ENCODE results near the gene MED12L. TPM values are rescaled to one million over a fixed set of nuclear protein-coding genes. Genes with fewer than 3 reads are reported as not detected.
A peak's percentile ranks its signal among the peaks of the same experiment; 100 is the strongest.

MED12L gene
- total and polyA plus RNA-seq, 9 of the 15 experiments (the other 6 are each of a cell fraction or from before 2014, with no cell fraction given), result not detected

GRCh38 chr3:151415289-151415688, 329.8 kb downstream of the MED12L start (continued):
- TF ChIP-seq MLX (CRISPR knock-in tag; conservative IDR thresholded peaks at IDR 0.05) (no peak), MXI1 (IDR thresholded peaks at IDR 0.05; ENCODE audit: low read depth, low read length) (no peak), SOX6 (IDR thresholded peaks at IDR 0.05) (no peak)

GRCh38 chr3:151419806-151420205, 334.3 kb downstream of the MED12L start:
- no peaks in the 10 kb centered on the region for H3K9me3 ChIP-seq (replicated peaks; ENCODE audit: control insufficient read depth, insufficient read depth, low read depth, low read length)
- no peaks in the 10 kb centered on the region for H3K79me2 ChIP-seq (ENCODE audit: control insufficient read depth, insufficient read depth, low read length)
- CTCF ChIA-PET (ENCODE audit: low intra/inter-chr PET ratio), result no interaction called here
- no peaks in the 10 kb centered on the region; a peak in 1 of 5 replicates for H3K27me3 ChIP-seq (ENCODE audit: control insufficient read depth in 2 of 2, insufficient read depth in 2 of 2, low read length in 2 of 2)
- no peak overlapping the region for H3K4me3 ChIP-seq
- H2AFZ ChIP-seq (ENCODE audit: low read depth, low read length), result peak overlapping the region; percentile 53; the same call in 1 of the 2 replicates
- no peaks in the 10 kb centered on the region for H3K9me1 ChIP-seq (ENCODE audit: control insufficient read depth, insufficient read depth, low read length)
- intact Hi-C loops (cut with micrococcal nuclease) (no loop called here), in situ Hi-C loops (cut with MboI) (no loop called here)
- no peak overlapping the region for H3K27ac ChIP-seq (ENCODE audit: extremely low read depth, low read depth, low read length)
- TF ChIP-seq ARID2 (IDR thresholded peaks at IDR 0.05) (no peak), RAD51 (IDR thresholded peaks at IDR 0.05; ENCODE audit: borderline replicate concordance, low read depth) (0 out of 2 replicates have a peak, but pooled peaks have one; percentile 22), TFE3 (CRISPR knock-in tag; IDR thresholded peaks at IDR 0.05) (peak; percentile 59), USF2 (CRISPR knock-in tag; IDR thresholded peaks at IDR 0.05) (peak; percentile 35; the same call in 1 of the 2 replicates)
- POLR2A ChIA-PET, result no interaction called here
- 4% methylated on average over 6 of the region's 6 CpGs for WGBS (ENCODE audit: insufficient coverage, low coverage, missing lambda C conversion rate)
- H3K4me2 ChIP-seq (ENCODE audit: insufficient read depth, low read length), result no peak overlapping the region
- H3K4me1 ChIP-seq (replicated peaks in 1 of 2; ENCODE audit: control insufficient read depth in 2 of 2, insufficient read depth in 2 of 2, low read length in 2 of 2), result no peaks in the 10 kb centered on the region
- DNase-seq (ENCODE audit: extremely low read depth in 1 of 4, low spot score in 3 of 4) (no peak), FAIRE-seq (no peak), ATAC-seq (no peak)
- no peaks in the 10 kb centered on the region for H3K36me3 ChIP-seq (ENCODE audit: control insufficient read depth, insufficient read depth, low read length)
- H3K9ac ChIP-seq (ENCODE audit: insufficient read depth in 1 of 2, low read depth in 2 of 2, low read length in 2 of 2), result no peak overlapping the region
- BruUV-seq (replicated peaks), result no TSS peak
- no peaks in the 10 kb centered on the region for H4K20me1 ChIP-seq (replicated peaks; ENCODE audit: control insufficient read depth, insufficient read depth, low read length)

All from K562 (cell line).